Psoas muscle (tissue), 8 donors: ENCODE measurements around the gene WDSUB1. TPM values are rescaled to one million over a fixed set of nuclear protein-coding genes. Genes with fewer than 3 reads are reported as not detected.

Experiments used
- ATAC-seq, 4 donors: fragments of 200-7000 bp; cut with Tn5 transposase; one replicate each; pipeline ENCODE4 v1.9.1; 2020; ENCODE audit warnings: moderate library complexity in 3 of 4, mild to moderate bottlenecking in 2 of 4
- DNase-seq, 2 donors: peaks; one replicate each; pipeline ENCODE4 v3.0.0-alpha.2; 2020
- H3K27ac ChIP-seq: fragments of 200-600 bp; one replicate; pipeline ENCODE4 v1.8.0; 2022
- H3K27me3 ChIP-seq, 3 donors: fragments of 200-600 bp in 1 of 3; one replicate each; pipeline versions ENCODE4 v1.6.1 to v1.8.0; 2013 to 2022; ENCODE audit warnings: low read length in 2 of 3, mild to moderate bottlenecking in 2 of 3, moderate library complexity in 1 of 3; ENCODE audit not compliant: insufficient read depth in 3 of 3
- H3K36me3 ChIP-seq, 2 donors: fragments of 200-600 bp in 1 of 2; one replicate each; pipeline versions ENCODE4 v1.6.1 to v1.8.0; 2013 to 2022; ENCODE audit warnings: low read depth in 1 of 2, mild to moderate bottlenecking in 1 of 2, moderate library complexity in 1 of 2; ENCODE audit not compliant: insufficient read depth in 1 of 2
- H3K4me1 ChIP-seq: fragments of 200-600 bp; one replicate; pipeline ENCODE4 v1.8.0; 2022
- H3K4me3 ChIP-seq: fragments of 200-600 bp; one replicate; pipeline ENCODE4 v1.8.0; 2022; ENCODE audit warnings: mild to moderate bottlenecking
- H3K9me3 ChIP-seq: fragments of 200-600 bp; one replicate; pipeline ENCODE4 v1.8.0; 2022
- WGBS, 3 donors: extraction: QIAGEN DNeasy Blood & Tissue Kit; methylation state at CpG; one replicate each; pipeline versions ENCODE4 v1.1.6 to v1.1.7; 2013; 5-methylcytosine and 5-hydroxymethylcytosine counted together
- intact Hi-C, 2 donors: fragments of 100-400 bp; cut with DNase I; formaldehyde crosslinking; loops; one replicate each; pipeline versions ENCODE4 v1.11.0 to v1.14.2; 2022
- polyA plus RNA-seq, 3 donors: library from polyadenylated mRNA; stranded (reverse); fragments of 200-250 nt; gene quantifications; one replicate each; pipeline ENCODE4 v1.2.3, GENCODE V29; 2013
- total RNA-seq, 4 donors: library from RNA; stranded (reverse); fragmentation: NEBNext Ultra II Directional in 2 of 4; extraction: Animal tissue kit (Norgen Biotek cat#: 25700) in 2 of 4; gene quantifications; one replicate each; pipeline versions ENCODE4 v1.2.1 to v1.2.4, GENCODE V29; 2021 to 2023
- TF ChIP-seq, protein P1 (sequence below): fragments of 200-600 bp; IDR thresholded peaks from one replicate; pipeline ENCODE4 v1.8.0; 2022; ENCODE audit warnings: antibody characterized with exemption
- donor health status: healthy with polysubstance abuse.
- donor health status: DM: no; HTN: no; CAD: no; lungs with moderate emphysema.
- donor health status: Bipolar disorder and iron deficiency.
- donor health status: healthy.
- donor health status: DM: yes; HTN: yes; CAD: no.
- donor health status: DM: no; HTN: no; CAD: no.
- donor health status: DM: no; HTN: no; CAD: no.
- donor health status: DM: yes; HTN: yes; CAD: no.

Gene WDSUB1
- total and polyA plus RNA-seq, 7 donors = 3.5 to 4.9 (median 4.4) TPM

GRCh38 chr2:159194241-159194640 is 92.3 kb downstream of the WDSUB1 start:
- TF ChIP-seq, protein P1, sequence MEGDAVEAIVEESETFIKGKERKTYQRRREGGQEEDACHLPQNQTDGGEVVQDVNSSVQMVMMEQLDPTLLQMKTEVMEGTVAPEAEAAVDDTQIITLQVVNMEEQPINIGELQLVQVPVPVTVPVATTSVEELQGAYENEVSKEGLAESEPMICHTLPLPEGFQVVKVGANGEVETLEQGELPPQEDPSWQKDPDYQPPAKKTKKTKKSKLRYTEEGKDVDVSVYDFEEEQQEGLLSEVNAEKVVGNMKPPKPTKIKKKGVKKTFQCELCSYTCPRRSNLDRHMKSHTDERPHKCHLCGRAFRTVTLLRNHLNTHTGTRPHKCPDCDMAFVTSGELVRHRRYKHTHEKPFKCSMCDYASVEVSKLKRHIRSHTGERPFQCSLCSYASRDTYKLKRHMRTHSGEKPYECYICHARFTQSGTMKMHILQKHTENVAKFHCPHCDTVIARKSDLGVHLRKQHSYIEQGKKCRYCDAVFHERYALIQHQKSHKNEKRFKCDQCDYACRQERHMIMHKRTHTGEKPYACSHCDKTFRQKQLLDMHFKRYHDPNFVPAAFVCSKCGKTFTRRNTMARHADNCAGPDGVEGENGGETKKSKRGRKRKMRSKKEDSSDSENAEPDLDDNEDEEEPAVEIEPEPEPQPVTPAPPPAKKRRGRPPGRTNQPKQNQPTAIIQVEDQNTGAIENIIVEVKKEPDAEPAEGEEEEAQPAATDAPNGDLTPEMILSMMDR = no peak
- Histone ChIP-seq H3K4me3 (no peak overlapping the region), H3K27ac (no peak overlapping the region), H3K4me1 (no peaks in the 10 kb centered on the region), H3K27me3 (no peaks in the 10 kb centered on the region), H3K36me3 (peaks cover 0 to 19% of the 10 kb centered on the region in 2 donors), H3K9me3 (no peaks in the 10 kb centered on the region)
- ATAC-seq = no peak
- WGBS, 3 donors = 58 to 76% (median 64%) methylated on average over 10 of the region's 10 CpGs
- intact Hi-C loops = no loop called here
- no peak for DNase-seq

GRCh38 chr2:159193791-159194190 is 92.7 kb downstream of the WDSUB1 start:
- DNase-seq (no peak), ATAC-seq (no peak)
- 81 to 91% (median 82%) methylated on average over 4 of the region's 4 CpGs for WGBS, 3 donors
- no peak overlapping the region for H3K4me3 ChIP-seq
- TF ChIP-seq, protein P1 = no peak
- no peaks in the 10 kb centered on the region for H3K4me1 ChIP-seq
- H3K9me3 ChIP-seq = no peaks in the 10 kb centered on the region
- intact Hi-C loops = no loop called here
- no peaks in the 10 kb centered on the region for H3K27me3 ChIP-seq
- no peak overlapping the region for H3K27ac ChIP-seq
- peaks cover 0 to 19% of the 10 kb centered on the region in 2 donors for H3K36me3 ChIP-seq

GRCh38 chr2:159192371-159192918 is 94.1 kb downstream of the WDSUB1 start:
- no peak overlapping the region for H3K4me3 ChIP-seq
- H3K9me3 ChIP-seq = no peaks in the 10 kb centered on the region
- peaks cover 0 to 13% of the 10 kb centered on the region in 2 donors for H3K36me3 ChIP-seq
- TF ChIP-seq, protein P1 = no peak
- no peak for ATAC-seq
- no peaks in the 10 kb centered on the region for H3K4me1 ChIP-seq
- no peak overlapping the region for H3K27ac ChIP-seq
- WGBS, 3 donors = 90 to 95% (median 92%) methylated on average over 12 of the region's 12 CpGs
- no peak for DNase-seq
- intact Hi-C loops = no loop called here
- H3K27me3 ChIP-seq = no peaks in the 10 kb centered on the region

DNA sequence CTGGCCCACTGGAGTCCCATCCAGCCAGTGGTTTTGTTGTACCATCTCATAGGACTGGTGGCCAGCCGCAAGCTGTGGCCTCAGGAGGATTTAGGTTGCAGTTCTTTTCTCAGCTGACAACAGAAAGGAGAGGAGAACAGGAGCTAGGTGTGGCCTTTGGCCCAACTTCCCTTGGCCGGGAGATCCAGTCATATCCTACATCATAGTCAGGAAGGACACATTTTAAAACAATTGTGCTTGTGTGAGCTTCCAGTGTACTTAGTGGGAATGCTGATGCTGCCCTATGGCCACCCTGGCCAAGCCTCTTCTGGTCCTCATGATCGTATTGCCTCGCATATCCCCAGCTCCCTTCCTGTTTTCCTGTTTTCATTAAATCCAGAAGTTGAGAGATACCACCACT is 98.1 kb downstream of the WDSUB1 start:
- Histone ChIP-seq H3K27ac (no peak overlapping the region), H3K36me3 (peaks cover 0 to 13% of the 10 kb centered on the region in 2 donors), H3K4me1 (no peaks in the 10 kb centered on the region), H3K4me3 (no peak overlapping the region), H3K9me3 (no peaks in the 10 kb centered on the region), H3K27me3 (no peaks in the 10 kb centered on the region)
- WGBS, 3 donors = 58 to 73% (median 71%) methylated on average over 4 of the region's 4 CpGs
- ATAC-seq (peak in 1 of 4 donors; percentile 36), DNase-seq (no peak)
- TF ChIP-seq, protein P1 = no peak
- intact Hi-C loops = no loop called here

DNA sequence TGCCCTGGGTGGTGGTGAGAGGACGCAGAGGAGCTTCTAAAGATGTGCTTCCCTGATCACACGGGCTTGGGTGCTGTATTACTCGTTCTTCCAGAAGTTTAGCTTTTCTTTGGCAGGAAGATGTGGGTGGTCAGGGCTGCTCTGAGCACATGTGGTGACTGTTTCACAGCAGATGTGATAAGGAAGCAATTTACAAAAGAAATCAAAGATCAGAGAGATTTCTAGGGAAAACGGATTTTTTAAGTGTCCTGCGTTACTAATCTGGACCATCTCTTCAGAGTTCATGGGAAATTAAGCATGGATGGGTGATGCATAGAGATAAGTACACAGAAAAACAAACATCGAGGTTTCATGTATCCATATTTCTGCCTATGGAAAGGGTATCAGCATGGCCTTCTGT is 99.4 kb downstream of the WDSUB1 start:
- Histone ChIP-seq H3K4me3 (no peak overlapping the region), H3K36me3 (peaks cover 0 to 13% of the 10 kb centered on the region in 2 donors), H3K27ac (no peak overlapping the region), H3K9me3 (no peaks in the 10 kb centered on the region), H3K4me1 (no peaks in the 10 kb centered on the region), H3K27me3 (no peaks in the 10 kb centered on the region)
- intact Hi-C loops = no loop called here
- no peak for ATAC-seq
- 59 to 61% (median 60%) methylated on average over 6 of the region's 6 CpGs for WGBS, 3 donors
- DNase-seq = no peak
- TF ChIP-seq, protein P1 = no peak
